Fibroblast of the aortic adventitia (primary cell): Measurements from ENCODE around the gene C1orf141. TPM values are rescaled to one million over a fixed set of nuclear protein-coding genes. Genes with fewer than 3 reads are reported as not detected.
"Not testable (repeated sequence)": the region's sequence is repeated elsewhere in the genome, so short reads cannot be mapped to it uniquely, and the experiment has no call there.

Experiments used
- DNase-seq: peaks from one replicate; pipeline ENCODE4 v3.0.0-alpha.2; 2010; ENCODE audit warnings: low read depth
- H3K4me3 ChIP-seq: 2 replicates; pipeline ENCODE4 v1.5.1; 2011; ENCODE audit warnings: low read depth, mild to moderate bottlenecking, control low read depth, low read length, moderate library complexity
- CTCF ChIP-seq: IDR thresholded peaks from 2 replicates; pipeline ENCODE4 v1.5.1; 2011; ENCODE audit warnings: mild to moderate bottlenecking, low read length, control low read depth, inconsistent platforms; ENCODE audit not compliant: insufficient read depth
- total RNA-seq: library from RNA; depleted of rRNA; stranded (reverse); fragments of >200 nt; gene quantifications from 2 replicates; pipeline ENCODE4 v1.2.3, GENCODE V29; 2012; ENCODE audit warnings: low replicate concordance

Gene C1orf141
- total RNA-seq, 1 donor: not detected

GRCh38 chr1:67159233-67159632, 24.5 kb upstream of the C1orf141 start:
- no peak for DNase-seq
- TF ChIP-seq CTCF: no peak
- no peak overlapping the region for H3K4me3 ChIP-seq

- no peak for DNase-seq
- TF ChIP-seq CTCF: no peak
- no peak overlapping the region for H3K4me3 ChIP-seq
Observed at GRCh38 chr1:67158401-67158800, 23.6 kb upstream of the C1orf141 start.

- DNase-seq: no peak
- TF ChIP-seq CTCF: no peak
- no peak overlapping the region for H3K4me3 ChIP-seq
Observed at GRCh38 chr1:67150931-67151330, 16.2 kb upstream of the C1orf141 start.

- peak; percentile 91 for DNase-seq
- H3K4me3 ChIP-seq: no peak overlapping the region
- TF ChIP-seq CTCF: peak; percentile 91
Observed at GRCh38 chr1:67149179-67149770, 14.5 kb upstream of the C1orf141 start.

GRCh38 chr1:67148516-67149178, 13.9 kb upstream of the C1orf141 start:
- DNase-seq: peak; percentile 11
- TF ChIP-seq CTCF: no peak
- no peak overlapping the region for H3K4me3 ChIP-seq

GRCh38 chr1:67147973-67148372, 13.2 kb upstream of the C1orf141 start:
- DNase-seq: not testable (repeated sequence)

GRCh38 chr1:67146539-67146938, 11.8 kb upstream of the C1orf141 start:
- DNase-seq: no peak
- TF ChIP-seq CTCF: no peak
- H3K4me3 ChIP-seq: no peak overlapping the region

More at GRCh38 chr1:67147973-67148372, 13.2 kb upstream of the C1orf141 start:
- not testable (repeated sequence) for H3K4me3 ChIP-seq
